Osteoblast (primary cell): ENCODE measurements around the gene RHOJ. TPM values are rescaled to one million over a fixed set of nuclear protein-coding genes. Genes with fewer than 3 reads are reported as not detected.

Source experiments
- DNase-seq: peaks from one replicate; pipeline ENCODE4 v3.0.0; 2011; ENCODE audit warnings: low spot score, mixed read lengths; ENCODE audit not compliant: insufficient read length; ENCODE audit errors: missing footprints
- H2AFZ ChIP-seq: 2 replicates; pipeline ENCODE4 v1.6.0; 2011; ENCODE audit warnings: mild to moderate bottlenecking, low read length
- H3K27ac ChIP-seq: 2 replicates; pipeline ENCODE4 v1.5.1; 2011; ENCODE audit warnings: mild to moderate bottlenecking, low read depth, low read length, moderate library complexity
- H3K27me3 ChIP-seq: 2 replicates; pipeline ENCODE4 v1.6.0; 2012; ENCODE audit warnings: mild to moderate bottlenecking, control low read depth, inconsistent platforms, low read length, moderate library complexity; ENCODE audit not compliant: insufficient read depth
- H3K36me3 ChIP-seq: 2 replicates; pipeline ENCODE4 v1.5.1; 2011; ENCODE audit warnings: mild to moderate bottlenecking, low read length, control low read depth, moderate library complexity; ENCODE audit not compliant: insufficient read depth
- H3K4me1 ChIP-seq: 2 replicates; pipeline ENCODE4 v1.5.1; 2011; ENCODE audit warnings: mild to moderate bottlenecking, low read length, control low read depth, moderate library complexity; ENCODE audit not compliant: insufficient read depth
- H3K4me2 ChIP-seq: 2 replicates; pipeline ENCODE4 v1.6.0; 2011; ENCODE audit warnings: mild to moderate bottlenecking, low read length; ENCODE audit not compliant: insufficient read depth
- H3K4me3 ChIP-seq: fragments of 200-600 bp; sonication (generic); 3 replicates; pipeline ENCODE4 v1.5.1; 2012; ENCODE audit warnings: mild to moderate bottlenecking, low read length, inconsistent platforms; ENCODE audit not compliant: insufficient read depth
- H3K79me2 ChIP-seq: 2 replicates; pipeline ENCODE4 v1.6.0; 2012; ENCODE audit warnings: mild to moderate bottlenecking, low read length, control low read depth, inconsistent platforms; ENCODE audit not compliant: insufficient read depth
- H3K9me3 ChIP-seq: 2 replicates; pipeline ENCODE4 v1.5.1; 2011; ENCODE audit warnings: low read depth, low read length, control low read depth
- H4K20me1 ChIP-seq: 2 replicates; pipeline ENCODE4 v1.6.0; 2012; ENCODE audit warnings: mild to moderate bottlenecking, low read length, control low read depth; ENCODE audit not compliant: insufficient read depth
- total RNA-seq: library from RNA; depleted of rRNA; stranded (reverse); fragments of >200 nt; gene quantifications from 2 replicates; pipeline ENCODE4 v1.2.3, GENCODE V29; 2012
- TF ChIP-seq, protein P1 (sequence below): IDR thresholded peaks from 2 replicates; pipeline ENCODE4 v1.5.1; 2011; ENCODE audit warnings: mild to moderate bottlenecking, low read depth, low read length, moderate library complexity; ENCODE audit errors: extremely low read depth

The RHOJ gene
- total RNA-seq, 1 donor, result 4.3 TPM

DNA sequence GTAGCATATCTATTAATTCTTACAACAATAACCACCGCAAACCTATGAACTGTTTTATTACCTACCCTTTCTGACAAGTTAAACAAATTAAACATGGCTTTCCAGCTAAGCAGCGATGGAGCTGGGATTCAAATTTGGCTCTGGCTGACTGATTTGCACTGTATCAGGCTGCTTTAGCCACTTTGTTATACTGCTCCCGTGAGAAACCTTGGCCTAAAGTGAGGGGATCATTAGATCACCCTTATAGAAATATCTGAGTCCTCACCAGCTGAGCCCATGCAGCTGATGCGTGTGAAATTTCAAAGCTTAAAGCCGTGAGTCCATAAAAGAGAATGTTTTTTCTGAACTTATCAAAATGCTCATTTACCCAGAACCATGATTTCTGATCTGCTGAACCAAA lies 122.6 kb downstream of the RHOJ start:
- no peak for DNase-seq
- Histone ChIP-seq H4K20me1 (no peaks in the 10 kb centered on the region), H3K4me3 (no peak overlapping the region), H3K9me3 (no peaks in the 10 kb centered on the region), H3K27ac (no peak overlapping the region), H3K27me3 (no peaks in the 10 kb centered on the region), H3K4me2 (no peak overlapping the region), H3K36me3 (no peaks in the 10 kb centered on the region), H2AFZ (no peak overlapping the region), H3K79me2 (no peaks in the 10 kb centered on the region), H3K4me1 (no peaks in the 10 kb centered on the region)
- TF ChIP-seq, protein P1, sequence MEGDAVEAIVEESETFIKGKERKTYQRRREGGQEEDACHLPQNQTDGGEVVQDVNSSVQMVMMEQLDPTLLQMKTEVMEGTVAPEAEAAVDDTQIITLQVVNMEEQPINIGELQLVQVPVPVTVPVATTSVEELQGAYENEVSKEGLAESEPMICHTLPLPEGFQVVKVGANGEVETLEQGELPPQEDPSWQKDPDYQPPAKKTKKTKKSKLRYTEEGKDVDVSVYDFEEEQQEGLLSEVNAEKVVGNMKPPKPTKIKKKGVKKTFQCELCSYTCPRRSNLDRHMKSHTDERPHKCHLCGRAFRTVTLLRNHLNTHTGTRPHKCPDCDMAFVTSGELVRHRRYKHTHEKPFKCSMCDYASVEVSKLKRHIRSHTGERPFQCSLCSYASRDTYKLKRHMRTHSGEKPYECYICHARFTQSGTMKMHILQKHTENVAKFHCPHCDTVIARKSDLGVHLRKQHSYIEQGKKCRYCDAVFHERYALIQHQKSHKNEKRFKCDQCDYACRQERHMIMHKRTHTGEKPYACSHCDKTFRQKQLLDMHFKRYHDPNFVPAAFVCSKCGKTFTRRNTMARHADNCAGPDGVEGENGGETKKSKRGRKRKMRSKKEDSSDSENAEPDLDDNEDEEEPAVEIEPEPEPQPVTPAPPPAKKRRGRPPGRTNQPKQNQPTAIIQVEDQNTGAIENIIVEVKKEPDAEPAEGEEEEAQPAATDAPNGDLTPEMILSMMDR, result no peak

DNA sequence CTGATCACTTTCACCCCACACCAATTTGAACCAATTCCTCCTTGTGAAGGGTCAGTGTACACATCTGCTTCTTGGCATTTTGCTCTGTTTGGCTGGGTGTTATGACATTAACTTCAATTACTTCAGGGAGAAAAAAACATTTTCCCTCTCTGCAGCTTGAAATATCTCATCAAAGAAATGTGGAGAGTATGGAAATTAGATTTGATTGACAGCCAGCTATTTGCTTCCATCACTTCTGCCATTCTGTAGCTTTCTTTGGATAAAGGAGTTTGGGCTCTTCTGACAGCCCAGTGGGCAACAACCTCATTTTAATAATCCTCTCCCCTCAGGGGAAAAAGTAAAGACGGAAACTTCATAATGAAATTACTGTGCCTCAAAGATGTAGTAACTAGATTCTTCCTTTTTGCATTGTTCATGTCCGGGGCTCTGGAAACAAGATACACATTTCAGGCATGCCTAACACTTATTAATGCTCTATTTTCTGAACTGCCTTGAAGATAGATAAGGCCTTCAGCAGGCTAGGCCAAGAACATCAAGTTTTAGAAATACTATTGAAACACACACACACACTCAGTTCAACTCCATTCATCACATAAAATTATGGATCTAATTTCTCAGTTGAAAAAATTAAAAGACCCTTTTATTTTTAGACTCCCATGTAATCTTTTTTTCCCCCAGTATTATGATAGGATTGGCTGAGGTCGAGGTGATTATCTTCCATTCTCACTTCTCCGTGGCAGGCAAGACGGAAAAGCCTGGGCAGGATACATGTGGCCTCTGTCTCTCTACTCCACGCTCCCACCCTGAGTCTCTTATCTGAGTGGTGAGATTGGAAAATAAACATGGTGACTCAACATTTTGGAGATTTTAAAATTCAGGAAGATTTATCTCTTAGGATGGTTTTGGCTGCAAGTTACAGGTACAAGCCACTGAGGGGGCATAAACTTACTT lies 124.8 kb downstream of the RHOJ start:
- H3K4me2 ChIP-seq, result no peak overlapping the region
- H3K27me3 ChIP-seq, result no peaks in the 10 kb centered on the region
- no peak overlapping the region for H3K4me3 ChIP-seq
- H3K79me2 ChIP-seq, result no peaks in the 10 kb centered on the region
- no peak overlapping the region for H3K27ac ChIP-seq
- no peaks in the 10 kb centered on the region for H3K36me3 ChIP-seq
- no peak for DNase-seq
- no peaks in the 10 kb centered on the region for H4K20me1 ChIP-seq
- no peak overlapping the region for H2AFZ ChIP-seq
- no peaks in the 10 kb centered on the region for H3K4me1 ChIP-seq
- no peaks in the 10 kb centered on the region for H3K9me3 ChIP-seq
- TF ChIP-seq, protein P1, result no peak

DNA sequence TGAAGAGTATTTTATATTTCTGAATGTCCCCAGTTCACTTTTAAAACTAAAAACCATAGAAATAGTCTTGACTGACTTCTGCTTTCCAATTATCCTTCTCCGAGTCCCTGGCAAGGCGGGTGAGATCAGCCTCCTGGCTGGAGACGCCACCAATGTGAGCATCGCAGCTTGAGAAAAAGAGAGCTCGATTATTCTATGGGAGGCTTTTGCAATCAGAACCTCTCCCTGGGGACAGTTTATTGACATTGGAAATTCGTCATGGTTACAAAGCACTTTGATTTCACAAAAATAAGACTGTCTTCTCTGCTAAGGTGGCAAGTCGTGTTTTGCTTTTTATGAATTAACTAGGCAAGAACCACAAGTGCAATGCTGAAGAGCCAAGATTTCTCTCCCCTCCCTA lies 138.1 kb downstream of the RHOJ start:
- TF ChIP-seq, protein P1, result no peak
- H2AFZ ChIP-seq, result peak overlapping the region; percentile 25
- DNase-seq, result no peak

More for the DNA sequence above, 138.1 kb downstream of the RHOJ start:
- Histone ChIP-seq H4K20me1 (no peaks in the 10 kb centered on the region), H3K79me2 (no peaks in the 10 kb centered on the region), H3K4me2 (peak overlapping the region; percentile 46), H3K27ac (no peak overlapping the region), H3K27me3 (no peaks in the 10 kb centered on the region), H3K4me3 (no peak overlapping the region), H3K9me3 (no peaks in the 10 kb centered on the region), H3K4me1 (no peaks in the 10 kb centered on the region), H3K36me3 (no peaks in the 10 kb centered on the region)

Other genes starting within 250 kb of the RHOJ start
- gene KCNH5, start 159.0 kb upstream of the RHOJ start, total RNA-seq, result not detected in 2 replicates
- not detected in 2 replicates for gene GPHB5, start 114.5 kb downstream of the RHOJ start, total RNA-seq